ENCODE data around the gene MARK2.

DNA sequence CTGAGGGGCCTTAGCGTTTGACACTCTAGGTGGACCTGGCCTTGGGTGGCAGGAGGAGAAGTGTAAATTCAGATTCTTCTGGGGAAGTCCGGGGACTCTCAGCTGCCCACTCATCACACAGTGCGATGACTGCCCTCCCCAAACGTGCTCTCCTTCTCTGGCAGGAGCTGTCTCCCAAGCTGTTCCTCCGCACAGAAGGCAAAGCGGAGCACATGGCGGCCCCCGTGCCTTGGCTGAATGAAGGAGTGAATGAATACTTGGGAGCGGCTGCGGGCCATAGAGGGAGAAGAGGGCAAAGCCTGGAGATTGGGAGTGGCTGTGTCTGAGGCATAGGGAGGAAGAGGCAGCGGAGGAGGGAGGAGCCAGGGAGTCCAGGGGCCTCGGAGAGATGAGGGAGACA, 93.0 kb downstream of the MARK2 start:
- no peak for TF ChIP-seq BACH2 (CRISPR knock-in tag; IDR thresholded peaks at IDR 0.05; ENCODE audit: borderline replicate concordance)
- TF ChIP-seq, protein P1, sequence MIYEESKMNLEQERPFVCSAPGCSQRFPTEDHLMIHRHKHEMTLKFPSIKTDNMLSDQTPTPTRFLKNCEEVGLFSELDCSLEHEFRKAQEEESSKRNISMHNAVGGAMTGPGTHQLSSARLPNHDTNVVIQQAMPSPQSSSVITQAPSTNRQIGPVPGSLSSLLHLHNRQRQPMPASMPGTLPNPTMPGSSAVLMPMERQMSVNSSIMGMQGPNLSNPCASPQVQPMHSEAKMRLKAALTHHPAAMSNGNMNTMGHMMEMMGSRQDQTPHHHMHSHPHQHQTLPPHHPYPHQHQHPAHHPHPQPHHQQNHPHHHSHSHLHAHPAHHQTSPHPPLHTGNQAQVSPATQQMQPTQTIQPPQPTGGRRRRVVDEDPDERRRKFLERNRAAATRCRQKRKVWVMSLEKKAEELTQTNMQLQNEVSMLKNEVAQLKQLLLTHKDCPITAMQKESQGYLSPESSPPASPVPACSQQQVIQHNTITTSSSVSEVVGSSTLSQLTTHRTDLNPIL (CRISPR knock-in tag; IDR thresholded peaks at IDR 0.05; ENCODE audit: low read depth): no peak
